Retinal pigment epithelial cell (primary cell): ENCODE results near the gene SCYGR1.

Experiments used
- DNase-seq: peaks from one replicate; pipeline ENCODE4 v3.0.0-alpha.2; 2010; ENCODE audit warnings: low read depth
- H3K4me3 ChIP-seq: 2 replicates; pipeline ENCODE4 v1.5.1; 2011; ENCODE audit warnings: mild to moderate bottlenecking, low read length, control low read depth, moderate library complexity
- TF ChIP-seq, protein P1 (sequence below): conservative IDR thresholded peaks from 2 replicates; pipeline ENCODE4 v1.5.1; 2011; ENCODE audit warnings: low read depth, low read length, control low read depth, inconsistent platforms

SCYGR1 gene

GRCh38 chr2:227402321-227402720 lies 14.6 kb upstream of the SCYGR1 start:
- no peak for DNase-seq
- TF ChIP-seq, protein P1, sequence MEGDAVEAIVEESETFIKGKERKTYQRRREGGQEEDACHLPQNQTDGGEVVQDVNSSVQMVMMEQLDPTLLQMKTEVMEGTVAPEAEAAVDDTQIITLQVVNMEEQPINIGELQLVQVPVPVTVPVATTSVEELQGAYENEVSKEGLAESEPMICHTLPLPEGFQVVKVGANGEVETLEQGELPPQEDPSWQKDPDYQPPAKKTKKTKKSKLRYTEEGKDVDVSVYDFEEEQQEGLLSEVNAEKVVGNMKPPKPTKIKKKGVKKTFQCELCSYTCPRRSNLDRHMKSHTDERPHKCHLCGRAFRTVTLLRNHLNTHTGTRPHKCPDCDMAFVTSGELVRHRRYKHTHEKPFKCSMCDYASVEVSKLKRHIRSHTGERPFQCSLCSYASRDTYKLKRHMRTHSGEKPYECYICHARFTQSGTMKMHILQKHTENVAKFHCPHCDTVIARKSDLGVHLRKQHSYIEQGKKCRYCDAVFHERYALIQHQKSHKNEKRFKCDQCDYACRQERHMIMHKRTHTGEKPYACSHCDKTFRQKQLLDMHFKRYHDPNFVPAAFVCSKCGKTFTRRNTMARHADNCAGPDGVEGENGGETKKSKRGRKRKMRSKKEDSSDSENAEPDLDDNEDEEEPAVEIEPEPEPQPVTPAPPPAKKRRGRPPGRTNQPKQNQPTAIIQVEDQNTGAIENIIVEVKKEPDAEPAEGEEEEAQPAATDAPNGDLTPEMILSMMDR, result no peak
- no peak overlapping the region for H3K4me3 ChIP-seq

DNA sequence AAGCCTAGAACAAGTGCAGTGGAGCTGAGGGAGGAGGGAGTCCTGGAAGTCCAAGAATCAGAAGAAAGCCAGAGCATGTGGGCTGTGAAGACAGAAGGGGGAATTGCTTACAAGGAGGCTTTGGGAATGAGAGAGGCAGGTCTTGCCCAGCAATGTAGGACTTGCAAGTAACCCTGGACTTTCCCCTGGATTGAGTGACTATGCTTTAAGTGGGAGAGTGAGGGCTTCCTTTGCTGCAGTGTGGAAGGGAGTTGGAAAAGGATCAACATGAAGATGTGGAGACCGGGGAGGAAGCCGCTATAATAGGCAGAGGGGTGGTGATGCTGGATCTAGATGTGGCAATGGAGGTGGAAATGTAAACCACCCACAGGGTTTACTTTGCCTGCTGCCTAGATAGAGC lies 13.8 kb upstream of the SCYGR1 start:
- no peak overlapping the region for H3K4me3 ChIP-seq
- DNase-seq, result no peak
- TF ChIP-seq, protein P1, result no peak

GRCh38 chr2:227398684-227399670 lies 11.2 kb upstream of the SCYGR1 start:
- no peak for DNase-seq
- no peak overlapping the region for H3K4me3 ChIP-seq
- TF ChIP-seq, protein P1, result no peak

- DNase-seq, result no peak
- TF ChIP-seq, protein P1, result no peak
- no peak overlapping the region for H3K4me3 ChIP-seq
These were observed 9.8 kb upstream of the SCYGR1 start for GRCh38 chr2:227397562-227397961.

DNA sequence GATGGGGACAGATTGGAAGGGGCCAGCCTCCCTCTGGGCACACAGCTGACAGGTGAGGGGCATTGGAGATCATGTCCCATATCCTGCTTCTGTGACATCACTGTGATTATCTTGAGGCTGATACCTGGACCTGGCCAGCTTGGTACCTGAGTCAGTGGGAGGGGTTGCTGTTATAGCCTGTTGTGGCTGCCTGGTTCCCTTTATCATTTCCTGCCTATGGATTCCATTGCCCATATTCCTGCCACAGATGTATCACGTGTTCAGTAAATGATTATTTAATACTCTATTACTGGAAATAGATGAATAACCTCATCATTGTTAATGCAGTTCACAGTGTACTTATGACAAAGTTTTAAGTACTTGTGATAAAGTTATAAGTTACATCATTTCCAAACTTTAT lies 7.8 kb upstream of the SCYGR1 start:
- TF ChIP-seq, protein P1, result no peak
- DNase-seq, result no peak
- no peak overlapping the region for H3K4me3 ChIP-seq

DNA sequence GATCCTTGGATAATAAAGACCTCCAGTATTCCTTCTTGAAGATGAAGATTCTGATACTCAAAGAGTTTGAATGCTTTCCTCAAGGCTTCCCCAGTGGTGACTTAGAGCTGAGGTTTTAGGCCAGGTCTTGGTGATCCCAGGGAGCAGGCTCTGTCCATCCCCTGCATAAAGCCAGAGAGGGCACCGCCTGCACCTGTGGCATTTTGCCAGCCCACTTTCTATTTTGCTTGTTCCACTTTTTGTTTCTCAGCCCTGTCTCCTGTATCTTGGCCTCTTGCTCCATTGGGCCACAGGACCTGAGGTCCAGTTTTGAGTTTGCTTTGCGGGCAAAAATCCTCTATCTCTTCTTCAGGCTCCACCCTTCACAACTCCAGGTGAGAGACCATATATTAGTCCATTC lies 6.7 kb upstream of the SCYGR1 start:
- no peak for DNase-seq
- TF ChIP-seq, protein P1, result no peak
- H3K4me3 ChIP-seq, result no peak overlapping the region
